CD4-positive, alpha-beta T cell (primary cell): ENCODE data around the gene SV2C. TPM values are rescaled to one million over a fixed set of nuclear protein-coding genes. Genes with fewer than 3 reads are reported as not detected.
"Not testable (repeated sequence)": the region's sequence is repeated elsewhere in the genome, so short reads cannot be mapped to it uniquely, and the experiment has no call there.

Experiments
- ATAC-seq: fragments of 200-7000 bp; cut with Tn5 transposase; one replicate; pipeline ENCODE4 v1.10.0; 2022; ENCODE audit warnings: mild to moderate bottlenecking; ENCODE audit not compliant: poor library complexity
- CTCF ChIA-PET: fragments of 350-600 bp; sonication (Branson Sonifier 250); formaldehyde crosslinking; loops from one replicate; lab custom pipeline; 2021; ENCODE audit warnings: antibody characterized with exemption, inconsistent platforms; lab: Charles Lee
- POLR2A ChIA-PET: fragments of 350-600 bp; sonication (Branson Sonifier 250); formaldehyde crosslinking; loops from one replicate; lab custom pipeline; 2021; ENCODE audit warnings: antibody characterized with exemption, inconsistent platforms; lab: Charles Lee
- DNase-seq, 14 experiments: peaks; one replicate each; pipeline ENCODE4 v3.0.0-alpha.2; 2013 to 2020; ENCODE audit warnings: mixed read lengths in 2 of 14
- H3K27ac ChIP-seq, 2 donors: one replicate each; pipeline versions ENCODE4 v1.5.1 to v1.7.0; 2013; ENCODE audit warnings: low read length in 2 of 2, low read depth in 1 of 2, mild to moderate bottlenecking in 1 of 2
- H3K27me3 ChIP-seq, 2 experiments: 1 replicate in 1 of 2; 2 replicates in 1 of 2; pipeline versions ENCODE4 v1.6.1 to v1.7.0; 2013; ENCODE audit warnings: low read length in 2 of 2, control low read depth in 1 of 2, mild to moderate bottlenecking in 1 of 2, moderate library complexity in 1 of 2; ENCODE audit not compliant: insufficient read depth in 2 of 2, control insufficient read depth in 1 of 2
- H3K36me3 ChIP-seq: one replicate; pipeline ENCODE4 v1.6.1; 2013; ENCODE audit warnings: low read length, control low read depth; ENCODE audit not compliant: insufficient read depth
- H3K4me1 ChIP-seq: one replicate; pipeline ENCODE4 v1.6.1; 2013; ENCODE audit warnings: low read length, control low read depth; ENCODE audit not compliant: insufficient read depth
- H3K4me3 ChIP-seq: one replicate; pipeline ENCODE4 v1.5.1; 2013; ENCODE audit warnings: mild to moderate bottlenecking, low read length, moderate library complexity
- H3K9me3 ChIP-seq, 2 experiments: 1 replicate in 1 of 2; 2 replicates in 1 of 2; pipeline versions ENCODE4 v1.6.1 to v1.7.0; 2013; ENCODE audit warnings: low read length in 2 of 2, mild to moderate bottlenecking in 2 of 2, control low read depth in 1 of 2, moderate library complexity in 1 of 2; ENCODE audit not compliant: control insufficient read depth in 1 of 2, insufficient read depth in 1 of 2
- H3K27ac Mint-ChIP-seq: one replicate; pipeline ENCODE4 v1.8.0; 2020; ENCODE audit warnings: mixed read lengths
- H3K27me3 Mint-ChIP-seq: one replicate; pipeline ENCODE4 v1.8.0; 2021; ENCODE audit warnings: mixed read lengths
- H3K36me3 Mint-ChIP-seq: one replicate; pipeline ENCODE4 v1.8.0; 2021; ENCODE audit warnings: low read depth, mixed read lengths
- H3K4me1 Mint-ChIP-seq: one replicate; pipeline ENCODE4 v1.8.0; 2021; ENCODE audit warnings: low read depth, mixed read lengths
- H3K4me3 Mint-ChIP-seq: one replicate; pipeline ENCODE4 v1.8.0; 2020; ENCODE audit warnings: mild to moderate bottlenecking, mixed read lengths
- H3K9me3 Mint-ChIP-seq: one replicate; pipeline ENCODE4 v1.8.0; 2020; ENCODE audit warnings: mixed read lengths
- CTCF ChIP-seq: fragments of 200-600 bp; IDR thresholded peaks from one replicate; pipeline ENCODE4 v1.8.0; 2022; ENCODE audit warnings: antibody characterized with exemption, mild to moderate bottlenecking
- intact Hi-C, 2 experiments: fragments of 100-400 bp; cut with DNase I in 1 of 2; cut with micrococcal nuclease in 1 of 2; formaldehyde crosslinking; loops; one replicate each; pipeline versions ENCODE4 v1.15.1 to v1.9.0; 2023 to 2025; cut with DNase I, micrococcal nuclease
- total RNA-seq, 174 experiments: library from RNA in 2 of 174; stranded (reverse) in 2 of 174; gene quantifications; one replicate each; pipeline ENCODE4 v1.2.3 and lab custom pipeline; 2021 to 2026

SV2C gene
- total RNA-seq, 2 experiments from 2014 or later, result 0.03 to 0.08 TPM

GRCh38 chr5:76332611-76333205 lies 249.5 kb downstream of the SV2C start:
- intact Hi-C loops, result loop anchor here in 1 of 2 experiments (5.0 kb wide), 1 partner anchor 140 kb away; no protein-coding TSS in a partner anchor
- no peak for ATAC-seq
- TF ChIP-seq CTCF, result no peak

DNA sequence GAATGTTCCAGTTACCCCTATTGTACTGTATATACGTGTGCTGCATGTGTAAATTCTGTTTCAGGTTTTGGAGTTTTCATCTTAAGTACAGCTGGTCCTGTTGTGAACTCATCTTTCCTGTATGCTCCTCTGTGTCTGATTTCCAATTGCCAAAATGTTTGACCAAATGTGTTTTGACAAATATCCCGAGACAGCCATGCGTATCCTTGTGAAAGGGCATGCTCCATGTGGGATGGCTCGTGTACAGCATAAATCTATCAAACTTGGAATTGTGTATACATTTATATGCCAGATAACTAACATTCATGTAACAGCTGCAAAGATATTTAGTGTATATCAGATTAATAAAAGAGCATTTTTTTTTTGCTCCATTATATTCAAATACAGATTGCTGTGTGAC lies 250.4 kb downstream of the SV2C start:
- Mint-ChIP-seq H3K9me3 (no peaks in the 10 kb centered on the region), H3K27ac (peak overlapping the region; percentile 88), H3K27me3 (no peaks in the 10 kb centered on the region), H3K4me1 (peaks cover 64% of the 10 kb centered on the region), H3K36me3 (no peaks in the 10 kb centered on the region), H3K4me3 (no peak overlapping the region)
- H3K36me3 ChIP-seq, result no peaks in the 10 kb centered on the region
- H3K27me3 ChIP-seq, result no peaks in the 10 kb centered on the region
- DNase-seq, result no peak
- no peak for ATAC-seq
- ChIA-PET CTCF (interaction anchor here (1.1 kb wide), 1 partner anchor 250 kb away, joined by 3 read pairs; no protein-coding TSS in a partner anchor), POLR2A (no interaction called here)
- H3K4me3 ChIP-seq, result no peak overlapping the region
- TF ChIP-seq CTCF, result no peak
- H3K27ac ChIP-seq, result no peak overlapping the region
- H3K9me3 ChIP-seq, result no peaks in the 10 kb centered on the region
- intact Hi-C loops, result loop anchor here in 1 of 2 experiments (5.0 kb wide), 1 partner anchor 139 kb away; no protein-coding TSS in a partner anchor
- H3K4me1 ChIP-seq, result peaks cover 46% of the 10 kb centered on the region

More at GRCh38 chr5:76332611-76333205, 249.5 kb downstream of the SV2C start:
- Mint-ChIP-seq H3K36me3 (no peaks in the 10 kb centered on the region), H3K27me3 (no peaks in the 10 kb centered on the region), H3K4me3 (no peak overlapping the region), H3K27ac (peak overlapping the region; percentile 88), H3K4me1 (peaks cover 66% of the 10 kb centered on the region), H3K9me3 (no peaks in the 10 kb centered on the region)
- DNase-seq, result no peak
- Histone ChIP-seq H3K27me3 (no peaks in the 10 kb centered on the region), H3K9me3 (no peaks in the 10 kb centered on the region), H3K4me3 (no peak overlapping the region), H3K36me3 (no peaks in the 10 kb centered on the region), H3K27ac (peak overlapping the region in 1 of 2 donors; percentile 63), H3K4me1 (peaks cover 46% of the 10 kb centered on the region)
- ChIA-PET CTCF (interaction anchor here (1.1 to 1.5 kb wide), 3 partner anchors 70 to 251 kb away, joined by 3 to 6 read pairs (median 3); no protein-coding TSS in a partner anchor), POLR2A (interaction anchor here (0.7 to 3.0 kb wide), 4 partner anchors 58 to 211 kb away, joined by 3 to 27 read pairs (median 10); partner anchors contain the start of gene IQGAP2)

DNA sequence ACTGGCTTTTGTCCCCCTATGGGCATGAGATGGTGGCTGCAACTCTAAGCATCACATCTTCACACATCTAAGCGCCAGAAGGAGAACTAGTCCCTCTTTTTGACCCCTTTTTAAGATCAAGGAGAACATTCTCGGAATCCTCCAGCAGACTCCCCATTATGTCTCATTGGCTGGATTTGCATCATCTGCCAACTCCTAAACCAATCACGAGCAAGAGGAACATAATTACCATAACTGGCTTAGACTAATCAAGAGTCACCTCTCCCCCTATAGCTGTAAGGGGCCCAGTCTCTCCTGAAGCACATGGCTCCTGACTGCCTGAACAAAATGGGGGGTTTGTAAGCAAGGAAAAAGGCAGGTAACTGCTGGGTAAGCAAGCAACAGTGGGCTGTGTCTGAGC lies 251.4 kb downstream of the SV2C start:
- no peak overlapping the region for H3K27ac ChIP-seq
- no peak for ATAC-seq

DNA sequence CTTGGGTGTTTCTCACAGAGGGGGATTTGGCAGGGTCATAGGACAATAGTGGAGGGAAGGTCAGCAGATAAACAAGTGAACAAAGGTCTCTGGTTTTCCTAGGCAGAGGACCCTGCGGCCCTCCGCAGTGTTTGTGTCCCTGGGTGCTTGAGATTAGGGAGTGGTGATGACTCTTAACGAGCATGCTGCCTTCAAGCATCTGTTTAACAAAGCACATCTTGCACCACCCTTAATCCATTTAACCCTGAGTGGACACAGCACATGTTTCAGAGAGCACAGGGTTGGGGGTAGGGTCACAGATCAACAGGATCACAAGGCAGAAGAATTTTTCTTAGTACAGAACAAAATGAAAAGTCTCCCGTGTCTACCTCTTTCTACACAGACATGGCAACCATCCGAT lies 252.3 kb downstream of the SV2C start:
- intact Hi-C loops, result loop anchor here in 1 of 2 experiments (5.0 kb wide), 2 partner anchors 247 to 437 kb away; no protein-coding TSS in a partner anchor
- H3K4me3 ChIP-seq, ATAC-seq, H3K27me3 Mint-ChIP-seq, H3K36me3 ChIP-seq, H3K36me3 Mint-ChIP-seq, H3K27ac ChIP-seq, H3K27ac Mint-ChIP-seq, H3K9me3 ChIP-seq, H3K27me3 ChIP-seq, CTCF ChIA-PET, H3K9me3 Mint-ChIP-seq, H3K4me3 Mint-ChIP-seq, DNase-seq: not testable (repeated sequence)
- peaks cover 50% of the 10 kb centered on the region for H3K4me1 Mint-ChIP-seq
- peaks cover 34% of the 10 kb centered on the region for H3K4me1 ChIP-seq
- POLR2A ChIA-PET, result interaction anchor here (0.7 to 1.0 kb wide), 2 partner anchors 9 to 67 kb away, joined by 3 read pairs; no protein-coding TSS in a partner anchor

More for the DNA sequence above, 251.4 kb downstream of the SV2C start:
- no peaks in the 10 kb centered on the region for H3K9me3 Mint-ChIP-seq
- no peak overlapping the region for H3K4me3 ChIP-seq
- H3K27me3 ChIP-seq, result no peaks in the 10 kb centered on the region
- H3K27me3 Mint-ChIP-seq, result no peaks in the 10 kb centered on the region
- H3K4me1 Mint-ChIP-seq, result peaks cover 59% of the 10 kb centered on the region
- CTCF ChIA-PET, result no interaction called here
- no peak for DNase-seq
- POLR2A ChIA-PET, result interaction anchor here (0.9 to 1.0 kb wide), 2 partner anchors 10 to 68 kb away, joined by 3 read pairs; no protein-coding TSS in a partner anchor
- TF ChIP-seq CTCF, result no peak
- no peaks in the 10 kb centered on the region for H3K36me3 Mint-ChIP-seq
- H3K27ac Mint-ChIP-seq, result peak overlapping the region; percentile 22
- no peaks in the 10 kb centered on the region for H3K36me3 ChIP-seq
- no peaks in the 10 kb centered on the region for H3K9me3 ChIP-seq
- H3K4me3 Mint-ChIP-seq, result no peak overlapping the region
- H3K4me1 ChIP-seq, result peaks cover 39% of the 10 kb centered on the region
- intact Hi-C loops, result loop anchor here in 1 of 2 experiments (5.0 kb wide), 1 partner anchor 138 kb away; no protein-coding TSS in a partner anchor

DNA sequence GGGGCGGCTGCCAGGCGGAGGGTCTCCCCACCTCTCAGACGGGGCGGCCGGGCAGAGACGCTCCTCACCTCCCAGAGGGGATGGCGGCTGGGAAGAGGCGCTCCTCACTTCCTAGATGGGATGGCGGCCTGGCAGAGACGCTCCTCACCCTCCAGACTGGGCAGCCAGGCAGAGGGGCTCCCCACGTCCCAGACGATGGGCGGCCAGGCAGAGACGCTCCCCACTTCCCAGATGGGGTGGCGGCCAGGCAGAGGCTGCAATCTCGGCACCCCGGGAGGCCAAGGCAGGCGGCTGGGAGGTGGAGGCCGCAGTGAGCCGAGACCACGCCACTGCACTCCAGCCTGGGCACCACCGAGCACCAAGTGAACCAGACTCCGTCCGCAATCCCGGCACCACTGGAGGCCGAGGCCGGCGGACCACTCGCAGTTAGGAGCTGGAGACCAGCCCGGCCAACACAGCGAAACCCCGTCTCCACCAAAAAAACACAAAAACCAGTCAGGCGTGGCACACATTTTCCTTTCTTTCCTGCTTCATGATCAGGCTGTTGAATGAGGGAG lies 253.1 kb downstream of the SV2C start:
- ATAC-seq, CTCF ChIA-PET: not testable (repeated sequence)
- H3K4me1 Mint-ChIP-seq, result peaks cover 43% of the 10 kb centered on the region

More for the DNA sequence above, 253.1 kb downstream of the SV2C start:
- H3K27ac ChIP-seq, H3K27ac Mint-ChIP-seq, H3K27me3 ChIP-seq, H3K36me3 ChIP-seq, H3K36me3 Mint-ChIP-seq, H3K27me3 Mint-ChIP-seq, H3K4me3 Mint-ChIP-seq, H3K4me3 ChIP-seq, H3K9me3 Mint-ChIP-seq, POLR2A ChIA-PET, DNase-seq, H3K9me3 ChIP-seq: not testable (repeated sequence)
- intact Hi-C loops, result loop anchor here in 1 of 2 experiments (5.0 kb wide), 2 partner anchors 246 to 436 kb away; no protein-coding TSS in a partner anchor
- peaks cover 26% of the 10 kb centered on the region for H3K4me1 ChIP-seq
